ENCODE results near the gene PDAP1. TPM values are rescaled to one million over a fixed set of nuclear protein-coding genes. Genes with fewer than 3 reads are reported as not detected.

PDAP1 gene
- total and polyA plus RNA-seq, 2 of the 8 experiments (the other 6 are each of a cell fraction or from before 2014, with no cell fraction given): 26.6 to 169 TPM

- Histone ChIP-seq H4K5ac (ENCODE audit: insufficient read length, low read depth, low read length) (no peak overlapping the region), H3K4me1 (replicated peaks in 1 of 4; ENCODE audit: control insufficient read depth in 3 of 4, insufficient read depth in 4 of 4, low read length in 3 of 4) (peaks cover 2 to 12% (median 5%) of the 10 kb centered on the region in 4 experiments; a peak in 6 of 7 replicates), H3K9me3 (ENCODE audit: insufficient read depth in 2 of 2, low read depth in 1 of 2, low read length in 1 of 2) (no peaks in the 10 kb centered on the region), H3K4ac (replicated peaks; ENCODE audit: insufficient read length, low read depth, low read length) (no peak overlapping the region), H4K20me1 (replicated peaks in 1 of 2; ENCODE audit: control insufficient read depth in 1 of 2, insufficient read depth in 2 of 2, low read length in 2 of 2) (peaks cover 12 to 29% of the 10 kb centered on the region in 2 experiments), H2BK15ac (ENCODE audit: low read length) (no peak overlapping the region), H3K4me3 (ENCODE audit: extremely low read depth in 1 of 4, insufficient read depth in 2 of 4, low read depth in 3 of 4, low read length in 4 of 4) (no peak overlapping the region), H3K36me3 (ENCODE audit: control insufficient read depth in 2 of 4, insufficient read depth in 4 of 4, low read length in 3 of 4) (peaks cover 23 to 68% (median 44%) of the 10 kb centered on the region in 4 experiments), H2BK20ac (ENCODE audit: low read length) (no peak overlapping the region), H2BK12ac (ENCODE audit: low read depth, low read length) (no peak overlapping the region), H2BK5ac (ENCODE audit: low read depth, low read length) (no peak overlapping the region), H3K23me2 (ENCODE audit: low read depth, low read length) (peaks cover 4% of the 10 kb centered on the region; the same call in 1 of the 2 replicates), H3K9ac (replicated peaks in 1 of 4; ENCODE audit: extremely low read depth in 1 of 4, low read depth in 3 of 4, low read length in 3 of 4) (no peak overlapping the region), H4K8ac (ENCODE audit: extremely low read depth, insufficient read depth, low read length) (no peak overlapping the region; the same call in 1 of the 2 replicates), H3K79me1 (ENCODE audit: low read depth, low read length) (no peaks in the 10 kb centered on the region), H2AK5ac (ENCODE audit: low read depth, low read length) (no peak overlapping the region), H3K79me2 (ENCODE audit: control insufficient read depth in 1 of 2, insufficient read depth in 2 of 2, low read length in 2 of 2) (no peaks in the 10 kb centered on the region), H3K4me2 (ENCODE audit: insufficient read depth in 1 of 2, low read depth in 2 of 2, low read length in 2 of 2) (no peak overlapping the region), H2BK120ac (replicated peaks; ENCODE audit: low read depth, low read length) (no peak overlapping the region), H4K91ac (replicated peaks; ENCODE audit: insufficient read length, low read length) (no peak overlapping the region), H2AFZ (ENCODE audit: low read length) (no peak overlapping the region), H3K56ac (replicated peaks; ENCODE audit: insufficient read length, low read depth, low read length) (no peak overlapping the region), H3K23ac (ENCODE audit: insufficient read length) (no peak overlapping the region), H3K14ac (ENCODE audit: insufficient read length) (no peak overlapping the region), H3K18ac (ENCODE audit: extremely low read depth, low read length) (no peak overlapping the region), H3K27me3 (replicated peaks in 1 of 4; ENCODE audit: control insufficient read depth in 3 of 4, extremely low read depth in 1 of 4, insufficient read depth in 3 of 4, low read length in 3 of 4) (no peaks in the 10 kb centered on the region), H3K27ac (ENCODE audit: low read depth, low read length) (no peak overlapping the region)
- FAIRE-seq: no peak
- ChIA-PET POLR2A (ENCODE audit: partially characterized antibody) (interaction anchor here (7.9 kb wide), 1 partner anchor 10 kb away, joined by 150 read pairs; the partner anchor contains the start of genes BUD31 and PDAP1), CTCF (ENCODE audit: partially characterized antibody) (interaction anchor here (1.0 kb wide), 1 partner anchor 31 kb away, joined by 3 read pairs; no protein-coding TSS in a partner anchor)
- no peak for DNase-seq (ENCODE audit: low read depth in 1 of 2, low spot score in 2 of 2)
- WGBS, 2 experiments (ENCODE audit: extremely low coverage in 1 of 2, insufficient coverage in 1 of 2, insufficient read length in 1 of 2, insufficient replicate concordance in 2 of 2, low coverage in 1 of 2, low lambda C conversion rate in 2 of 2, missing lambda C conversion rate in 1 of 2): 93% methylated on average over 21 of the region's 21 CpGs; no CpG with 5 or more reads in 1 of the 2 experiments
- TF ChIP-seq CREB1 (IDR thresholded peaks at IDR 0.05) (no peak), SP1 (IDR thresholded peaks at IDR 0.05; ENCODE audit: low read depth, low read length) (no peak), CHD2 (IDR thresholded peaks at IDR 0.05; ENCODE audit: low read length) (no peak), TBP (IDR thresholded peaks at IDR 0.05; ENCODE audit: low read depth, low read length) (no peak), YY1 (IDR thresholded peaks at IDR 0.05; ENCODE audit: low read depth, low read length) (no peak), KDM4A (IDR thresholded peaks at IDR 0.05; ENCODE audit: low read depth, low read length, severe bottlenecking) (no peak), SAP30 (IDR thresholded peaks at IDR 0.05; ENCODE audit: insufficient read depth, insufficient replicate concordance, low read length) (no peak), EP300 (IDR thresholded peaks at IDR 0.05; ENCODE audit: borderline replicate concordance in 1 of 2, low read depth in 2 of 2, low read length in 2 of 2) (no peak), SUZ12 (IDR thresholded peaks at IDR 0.05; ENCODE audit: low read length) (no peak)
- TF ChIP-seq, protein P1, sequence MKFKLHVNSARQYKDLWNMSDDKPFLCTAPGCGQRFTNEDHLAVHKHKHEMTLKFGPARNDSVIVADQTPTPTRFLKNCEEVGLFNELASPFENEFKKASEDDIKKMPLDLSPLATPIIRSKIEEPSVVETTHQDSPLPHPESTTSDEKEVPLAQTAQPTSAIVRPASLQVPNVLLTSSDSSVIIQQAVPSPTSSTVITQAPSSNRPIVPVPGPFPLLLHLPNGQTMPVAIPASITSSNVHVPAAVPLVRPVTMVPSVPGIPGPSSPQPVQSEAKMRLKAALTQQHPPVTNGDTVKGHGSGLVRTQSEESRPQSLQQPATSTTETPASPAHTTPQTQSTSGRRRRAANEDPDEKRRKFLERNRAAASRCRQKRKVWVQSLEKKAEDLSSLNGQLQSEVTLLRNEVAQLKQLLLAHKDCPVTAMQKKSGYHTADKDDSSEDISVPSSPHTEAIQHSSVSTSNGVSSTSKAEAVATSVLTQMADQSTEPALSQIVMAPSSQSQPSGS (IDR thresholded peaks at IDR 0.05; ENCODE audit: low read length): no peak
These were observed 11.7 kb downstream of the PDAP1 start for GRCh38 chr7:99396418-99397296.
